Posterior cingulate gyrus (tissue), 11 donors: Measurements from ENCODE around the gene ZDHHC6.
"Not testable (repeated sequence)": the region's sequence is repeated elsewhere in the genome, so short reads cannot be mapped to it uniquely, and the experiment has no call there.

ENCODE experiments used
- DNase-seq, 10 donors: peaks; one replicate each; pipeline versions ENCODE4 v3.0.0 to v3.0.0-alpha.2; 2020 to 2021; ENCODE audit warnings: mixed read lengths in 3 of 10
- intact Hi-C: fragments of 100-400 bp; cut with DNase I; formaldehyde crosslinking; loops from one replicate; pipeline ENCODE4 v1.15.1; 2023

Gene ZDHHC6

GRCh38 chr10:112446855-112447619, at the start of gene ZDHHC6, which contains the start of gene VTI1A:
Gene ZDHHC6, minus strand, starts transcription at chr10:112446914. Its CDS starts 1,478 bp downstream, at chr10:112445436.
Gene VTI1A, plus strand, starts transcription at chr10:112447215. Its CDS starts 159 bp downstream, at chr10:112447374.
- intact Hi-C loops = loop anchor here (10.0 kb wide), 1 partner anchor 262 kb away; the partner anchor contains the start of gene GPAM
- DNase-seq = peak; percentile 77 to 97 (median 85)

- intact Hi-C loops = no loop called here
- no peak for DNase-seq
Observed at GRCh38 chr10:112492736-112493135, 46.0 kb upstream of the ZDHHC6 start.

- intact Hi-C loops = no loop called here
Observed at GRCh38 chr10:112491144-112491543, 44.4 kb upstream of the ZDHHC6 start.

GRCh38 chr10:112490545-112490944, 43.8 kb upstream of the ZDHHC6 start:
- DNase-seq = peak in 3 of 10 donors; percentile 14 to 77 (median 70)

More at GRCh38 chr10:112491144-112491543, 44.4 kb upstream of the ZDHHC6 start:
- DNase-seq = no peak

GRCh38 chr10:112487964-112488363, 41.2 kb upstream of the ZDHHC6 start:
- intact Hi-C loops = no loop called here
- no peak for DNase-seq

More at GRCh38 chr10:112490545-112490944, 43.8 kb upstream of the ZDHHC6 start:
- intact Hi-C loops = no loop called here

- no peak for DNase-seq
- intact Hi-C loops = no loop called here
Observed at GRCh38 chr10:112484399-112484798, 37.7 kb upstream of the ZDHHC6 start.

- no peak for DNase-seq
- intact Hi-C loops = no loop called here
Observed at GRCh38 chr10:112481602-112482001, 34.9 kb upstream of the ZDHHC6 start.

GRCh38 chr10:112475575-112476218, 29.0 kb upstream of the ZDHHC6 start:
- DNase-seq = no peak
- intact Hi-C loops = loop anchor here (5.0 to 10.0 kb wide), 3 partner anchors 912 to 1089 kb away; no protein-coding TSS in a partner anchor

GRCh38 chr10:112471878-112472487, 25.3 kb upstream of the ZDHHC6 start:
- no peak for DNase-seq
- intact Hi-C loops = loop anchor here (10.0 kb wide), 1 partner anchor 1093 kb away; no protein-coding TSS in a partner anchor

GRCh38 chr10:112467541-112468075, 20.9 kb upstream of the ZDHHC6 start:
- intact Hi-C loops = no loop called here
- no peak for DNase-seq

- DNase-seq = no peak
Observed at GRCh38 chr10:112466802-112467201, 20.1 kb upstream of the ZDHHC6 start.

GRCh38 chr10:112465299-112465883, 18.7 kb upstream of the ZDHHC6 start:
- intact Hi-C loops = no loop called here
- DNase-seq = no peak

More at GRCh38 chr10:112466802-112467201, 20.1 kb upstream of the ZDHHC6 start:
- intact Hi-C loops = no loop called here

GRCh38 chr10:112464074-112464473, 17.4 kb upstream of the ZDHHC6 start:
- DNase-seq = peak in 1 of 10 donors; percentile 67
- intact Hi-C loops = not testable (repeated sequence)

GRCh38 chr10:112461029-112461887, 14.5 kb upstream of the ZDHHC6 start:
- intact Hi-C loops = no loop called here

GRCh38 chr10:112460366-112460765, 13.7 kb upstream of the ZDHHC6 start:
- intact Hi-C loops = no loop called here
- no peak for DNase-seq

More at GRCh38 chr10:112461029-112461887, 14.5 kb upstream of the ZDHHC6 start:
- no peak for DNase-seq

- intact Hi-C loops = no loop called here
- no peak for DNase-seq
Observed at GRCh38 chr10:112456533-112456932, 9.8 kb upstream of the ZDHHC6 start.

GRCh38 chr10:112454910-112455779, 8.4 kb upstream of the ZDHHC6 start:
- DNase-seq = no peak

GRCh38 chr10:112448888-112449287, 2.2 kb upstream of the ZDHHC6 start:
- intact Hi-C loops = loop anchor here (10.0 kb wide), 1 partner anchor 264 kb away; the partner anchor contains the start of gene GPAM
- DNase-seq = no peak

More at GRCh38 chr10:112454910-112455779, 8.4 kb upstream of the ZDHHC6 start:
- intact Hi-C loops = no loop called here
